PFSK-1 (cell line): ENCODE measurements around the gene CCL8.

Source experiments
- FOXP2 ChIP-seq: optimal IDR thresholded peaks from 2 replicates; pipeline ENCODE3; 2011; ENCODE audit warnings: borderline replicate concordance, control low read depth, inconsistent platforms; ENCODE audit not compliant: insufficient read depth; ENCODE audit errors: extremely low read length, extremely low read depth
- POLR2AphosphoS5 ChIP-seq: IDR thresholded peaks from 2 replicates; pipeline ENCODE4 v1.6.1; 2012; ENCODE audit warnings: low read depth, mild to moderate bottlenecking, control low read depth, low read length, moderate library complexity
- SIN3A ChIP-seq: IDR thresholded peaks from 2 replicates; pipeline ENCODE4 v1.6.1; 2012; ENCODE audit warnings: mild to moderate bottlenecking, low read length, moderate library complexity, borderline replicate concordance; ENCODE audit not compliant: insufficient read depth
- TAF1 ChIP-seq: IDR thresholded peaks from 2 replicates; pipeline ENCODE4 v1.6.1; 2012; ENCODE audit warnings: low read length, control low read depth, borderline replicate concordance; ENCODE audit not compliant: insufficient read depth
- TF ChIP-seq, protein P1 (sequence below), 2 experiments: IDR thresholded peaks; 2 replicates each; pipeline versions ENCODE4 v1.6.1 to v1.8.0; 2011 to 2012; ENCODE audit warnings: low read depth in 2 of 2, low read length in 2 of 2, control low read depth in 1 of 2, inconsistent platforms in 1 of 2, mild to moderate bottlenecking in 1 of 2, moderate library complexity in 1 of 2; ENCODE audit not compliant: insufficient read depth in 1 of 2

The CCL8 gene

DNA sequence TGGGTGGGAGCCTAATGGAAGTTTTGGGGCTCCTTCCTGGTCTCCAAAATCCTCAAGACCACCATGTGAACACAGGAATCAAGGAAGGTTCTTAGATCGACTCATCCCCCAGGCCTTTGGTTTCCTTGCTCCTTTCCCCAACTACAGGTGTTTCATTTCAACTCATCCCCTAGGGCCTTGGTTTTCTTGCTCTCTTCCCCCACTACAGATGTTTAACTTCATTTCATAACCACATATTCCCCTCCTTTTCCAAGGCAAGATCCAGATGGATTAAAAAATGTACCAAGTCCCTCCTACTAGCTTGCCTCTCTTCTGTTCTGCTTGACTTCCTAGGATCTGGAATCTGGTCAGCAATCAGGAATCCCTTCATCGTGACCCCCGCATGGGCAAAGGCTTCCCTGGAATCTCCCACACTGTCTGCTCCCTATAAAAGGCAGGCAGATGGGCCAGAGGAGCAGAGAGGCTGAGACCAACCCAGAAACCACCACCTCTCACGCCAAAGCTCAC lies 33.9 kb upstream of the CCL8 start, which contains the start of gene CCL11:
Gene CCL11, plus strand, starts transcription at position 457 of the 507 bp plus-strand sequence. CDS start 67 bp downstream, outside the sequence.
- TF ChIP-seq SIN3A, result no peak
- TF ChIP-seq POLR2AphosphoS5, result no peak
- no peak for TF ChIP-seq FOXP2
- TF ChIP-seq, protein P1, sequence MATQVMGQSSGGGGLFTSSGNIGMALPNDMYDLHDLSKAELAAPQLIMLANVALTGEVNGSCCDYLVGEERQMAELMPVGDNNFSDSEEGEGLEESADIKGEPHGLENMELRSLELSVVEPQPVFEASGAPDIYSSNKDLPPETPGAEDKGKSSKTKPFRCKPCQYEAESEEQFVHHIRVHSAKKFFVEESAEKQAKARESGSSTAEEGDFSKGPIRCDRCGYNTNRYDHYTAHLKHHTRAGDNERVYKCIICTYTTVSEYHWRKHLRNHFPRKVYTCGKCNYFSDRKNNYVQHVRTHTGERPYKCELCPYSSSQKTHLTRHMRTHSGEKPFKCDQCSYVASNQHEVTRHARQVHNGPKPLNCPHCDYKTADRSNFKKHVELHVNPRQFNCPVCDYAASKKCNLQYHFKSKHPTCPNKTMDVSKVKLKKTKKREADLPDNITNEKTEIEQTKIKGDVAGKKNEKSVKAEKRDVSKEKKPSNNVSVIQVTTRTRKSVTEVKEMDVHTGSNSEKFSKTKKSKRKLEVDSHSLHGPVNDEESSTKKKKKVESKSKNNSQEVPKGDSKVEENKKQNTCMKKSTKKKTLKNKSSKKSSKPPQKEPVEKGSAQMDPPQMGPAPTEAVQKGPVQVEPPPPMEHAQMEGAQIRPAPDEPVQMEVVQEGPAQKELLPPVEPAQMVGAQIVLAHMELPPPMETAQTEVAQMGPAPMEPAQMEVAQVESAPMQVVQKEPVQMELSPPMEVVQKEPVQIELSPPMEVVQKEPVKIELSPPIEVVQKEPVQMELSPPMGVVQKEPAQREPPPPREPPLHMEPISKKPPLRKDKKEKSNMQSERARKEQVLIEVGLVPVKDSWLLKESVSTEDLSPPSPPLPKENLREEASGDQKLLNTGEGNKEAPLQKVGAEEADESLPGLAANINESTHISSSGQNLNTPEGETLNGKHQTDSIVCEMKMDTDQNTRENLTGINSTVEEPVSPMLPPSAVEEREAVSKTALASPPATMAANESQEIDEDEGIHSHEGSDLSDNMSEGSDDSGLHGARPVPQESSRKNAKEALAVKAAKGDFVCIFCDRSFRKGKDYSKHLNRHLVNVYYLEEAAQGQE (IDR thresholded peaks at IDR 0.05; ENCODE audit: insufficient read depth in 1 of 2, low read depth in 2 of 2, low read length in 2 of 2), result no peak
- no peak for TF ChIP-seq TAF1

DNA sequence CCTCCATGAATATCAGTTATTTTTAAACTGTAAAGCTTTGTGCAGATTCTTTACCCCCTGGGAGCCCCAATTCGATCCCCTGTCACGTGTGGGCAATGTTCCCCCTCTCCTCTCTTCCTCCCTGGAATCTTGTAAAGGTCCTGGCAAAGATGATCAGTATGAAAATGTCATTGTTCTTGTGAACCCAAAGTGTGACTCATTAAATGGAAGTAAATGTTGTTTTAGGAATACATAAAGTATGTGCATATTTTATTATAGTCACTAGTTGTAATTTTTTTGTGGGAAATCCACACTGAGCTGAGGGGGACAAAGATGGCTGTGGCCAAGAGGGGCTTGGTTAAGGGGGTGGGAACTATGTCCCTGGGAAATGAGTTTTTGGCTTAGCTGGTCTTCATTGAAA lies 31.4 kb upstream of the CCL8 start:
- TF ChIP-seq, protein P1 (IDR thresholded peaks at IDR 0.05; ENCODE audit: insufficient read depth in 1 of 2, low read depth in 2 of 2, low read length in 2 of 2), result no peak
- TF ChIP-seq FOXP2, result no peak
- TF ChIP-seq TAF1, result no peak
- TF ChIP-seq POLR2AphosphoS5, result no peak
- TF ChIP-seq SIN3A, result no peak

DNA sequence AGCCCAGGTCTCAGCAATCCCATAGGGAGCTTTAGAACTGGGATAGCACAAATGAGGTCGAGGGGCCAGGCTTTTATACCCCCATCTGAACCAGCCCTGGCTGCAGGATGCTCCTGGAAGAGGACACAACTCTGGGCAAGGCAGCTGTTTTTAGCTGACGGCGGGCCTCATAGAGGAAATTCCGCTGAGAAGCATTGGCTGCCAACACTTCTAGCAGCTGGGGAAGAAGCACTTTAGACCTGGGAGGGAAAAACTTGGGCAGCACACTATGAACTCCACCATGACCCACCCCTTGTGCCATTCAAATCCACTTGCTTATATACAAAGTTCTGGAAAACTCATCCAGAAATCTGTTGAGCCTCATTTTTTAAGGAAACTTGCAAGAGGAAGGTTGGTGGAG lies 28.6 kb upstream of the CCL8 start:
- no peak for TF ChIP-seq FOXP2
- TF ChIP-seq TAF1, result no peak
- no peak for TF ChIP-seq SIN3A
- TF ChIP-seq POLR2AphosphoS5, result no peak
- TF ChIP-seq, protein P1 (IDR thresholded peaks at IDR 0.05; ENCODE audit: insufficient read depth in 1 of 2, low read depth in 2 of 2, low read length in 2 of 2), result no peak

DNA sequence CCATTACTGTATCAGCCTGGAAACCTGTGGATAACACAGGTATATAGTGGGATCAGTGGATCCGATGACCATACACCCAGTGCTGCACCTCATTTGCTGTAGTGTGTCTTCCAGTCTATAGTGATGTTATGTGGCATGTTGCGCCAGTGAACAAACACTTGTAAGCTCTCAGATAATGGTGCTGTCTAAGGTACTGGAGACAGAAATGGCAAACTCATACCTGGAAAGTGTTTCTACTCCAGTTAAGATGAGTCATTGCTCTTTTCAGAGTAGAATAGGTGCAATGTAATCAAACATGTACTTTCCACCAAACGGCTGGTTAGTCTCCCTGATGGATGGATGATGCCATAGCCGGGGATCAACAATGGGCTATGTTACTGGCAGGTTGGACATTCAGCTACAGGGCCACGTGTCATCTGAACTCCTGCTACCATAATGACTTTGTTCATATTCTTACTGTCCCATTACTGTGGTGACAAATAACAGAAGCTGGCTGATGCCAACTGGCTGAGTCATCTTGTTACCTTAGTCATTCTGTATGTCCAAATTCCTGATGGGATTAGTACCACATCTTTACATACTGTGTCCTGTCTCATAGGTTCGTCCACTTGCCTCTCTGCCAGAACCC lies 27.4 kb upstream of the CCL8 start:
- TF ChIP-seq POLR2AphosphoS5, result no peak
- TF ChIP-seq FOXP2, result no peak
- TF ChIP-seq, protein P1 (IDR thresholded peaks at IDR 0.05; ENCODE audit: insufficient read depth in 1 of 2, low read depth in 2 of 2, low read length in 2 of 2), result peak; percentile 44 to 84; a peak in 3 of 4 replicates

DNA sequence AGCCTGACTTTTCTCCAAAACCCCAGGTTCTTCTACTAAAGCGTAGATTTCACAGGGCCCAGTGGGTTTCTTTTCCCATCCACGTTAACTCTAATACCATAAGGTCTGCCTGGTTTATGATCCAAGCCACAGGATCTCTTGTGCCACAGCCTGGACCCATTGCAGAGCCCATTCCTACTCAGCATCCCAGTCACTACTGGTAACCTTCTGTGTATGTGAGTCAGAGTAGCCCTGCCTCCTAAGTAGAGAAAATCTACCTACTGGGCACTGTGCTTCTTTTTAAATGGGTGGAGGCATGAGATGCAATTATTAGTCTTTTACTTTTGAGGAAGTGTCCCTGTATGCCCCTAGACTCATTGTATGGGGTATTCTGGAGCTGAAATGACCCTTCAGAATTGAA lies 20.2 kb upstream of the CCL8 start:
- TF ChIP-seq POLR2AphosphoS5 (no peak), TAF1 (no peak), SIN3A (no peak), FOXP2 (no peak)
- TF ChIP-seq, protein P1 (IDR thresholded peaks at IDR 0.05; ENCODE audit: insufficient read depth in 1 of 2, low read depth in 2 of 2, low read length in 2 of 2), result no peak
